RKO (cell line): Measurements from ENCODE around the gene COL21A1.

ENCODE experiments used
- DNase-seq: peaks from one replicate; pipeline ENCODE4 v3.0.0-alpha.2; 2016; ENCODE audit warnings: low spot score

COL21A1 gene

DNA sequence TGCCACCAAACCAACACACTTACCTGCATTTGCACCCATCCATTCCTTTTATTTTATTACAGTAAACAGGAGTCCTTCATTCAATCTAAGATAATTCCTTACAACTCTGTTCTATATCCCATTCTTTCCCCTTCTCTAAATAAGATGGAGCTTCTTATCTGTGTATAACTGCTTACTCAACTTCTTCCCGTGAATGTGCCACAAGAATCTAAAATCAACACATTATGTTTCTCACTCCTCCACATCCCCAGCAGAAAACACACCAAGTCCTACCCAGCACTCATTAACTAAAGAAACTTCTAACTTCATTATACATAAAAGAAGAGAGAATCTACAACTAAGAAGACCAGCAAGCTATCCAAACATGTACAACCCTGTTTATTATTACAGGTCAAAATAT is 141.1 kb downstream of the COL21A1 start:
- DNase-seq: no peak

DNA sequence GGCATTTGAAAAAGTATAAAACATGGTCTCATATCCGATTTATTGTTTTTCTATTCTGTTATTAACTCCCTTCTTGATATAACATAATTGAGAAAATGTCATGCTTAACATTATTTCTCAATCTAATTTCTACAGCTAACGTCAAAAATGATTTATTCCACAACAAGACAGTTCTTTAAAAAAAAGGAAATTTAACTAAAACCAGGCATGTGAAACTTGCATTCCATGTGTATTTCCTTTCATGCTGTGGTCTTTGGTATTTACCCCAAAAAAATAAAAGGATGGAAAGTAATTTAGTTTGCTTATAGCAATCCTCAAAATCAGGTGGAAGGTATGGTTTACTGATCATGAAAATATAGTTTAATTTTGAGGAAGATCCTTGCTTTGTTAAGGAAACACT is 142.8 kb downstream of the COL21A1 start:
- no peak for DNase-seq

DNA sequence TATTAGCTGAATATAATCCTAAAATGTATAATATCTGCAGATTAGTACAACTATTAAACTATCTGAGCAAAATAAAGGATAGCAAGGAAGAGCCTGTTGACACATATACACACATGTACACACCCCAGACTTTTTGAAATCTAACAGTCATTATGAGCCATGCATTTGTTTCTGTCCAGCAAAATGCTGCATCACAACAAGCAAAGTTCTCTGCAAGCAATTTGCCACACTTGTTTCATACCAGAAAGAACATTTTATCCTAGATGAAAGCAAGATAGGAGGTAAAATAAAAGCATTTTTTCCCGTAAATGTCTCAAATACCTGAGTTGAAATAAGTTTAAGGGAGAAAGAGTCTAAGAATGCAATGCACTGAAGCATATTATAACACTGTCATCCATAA is 145.2 kb downstream of the COL21A1 start:
- DNase-seq: no peak

DNA sequence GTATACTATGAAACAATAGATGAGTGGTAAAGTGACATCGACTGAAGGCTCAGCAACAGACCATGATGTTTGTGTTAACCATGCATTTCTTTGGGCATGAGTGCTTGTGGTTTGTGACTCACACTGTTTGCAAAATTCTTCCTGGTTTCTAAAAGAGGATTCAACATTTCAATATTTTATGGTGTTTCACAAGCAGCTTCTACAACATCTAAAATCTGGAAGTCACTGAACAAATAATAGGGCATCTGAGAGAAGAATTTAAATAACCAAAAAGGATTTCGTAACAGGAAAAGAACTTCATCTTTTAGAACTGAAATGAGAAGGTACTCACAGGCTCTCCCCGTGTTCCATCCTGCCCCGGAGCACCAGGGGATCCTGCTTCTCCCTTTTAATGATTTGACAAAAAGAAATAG is 146.2 kb downstream of the COL21A1 start:
- peak; percentile 50 for DNase-seq

DNA sequence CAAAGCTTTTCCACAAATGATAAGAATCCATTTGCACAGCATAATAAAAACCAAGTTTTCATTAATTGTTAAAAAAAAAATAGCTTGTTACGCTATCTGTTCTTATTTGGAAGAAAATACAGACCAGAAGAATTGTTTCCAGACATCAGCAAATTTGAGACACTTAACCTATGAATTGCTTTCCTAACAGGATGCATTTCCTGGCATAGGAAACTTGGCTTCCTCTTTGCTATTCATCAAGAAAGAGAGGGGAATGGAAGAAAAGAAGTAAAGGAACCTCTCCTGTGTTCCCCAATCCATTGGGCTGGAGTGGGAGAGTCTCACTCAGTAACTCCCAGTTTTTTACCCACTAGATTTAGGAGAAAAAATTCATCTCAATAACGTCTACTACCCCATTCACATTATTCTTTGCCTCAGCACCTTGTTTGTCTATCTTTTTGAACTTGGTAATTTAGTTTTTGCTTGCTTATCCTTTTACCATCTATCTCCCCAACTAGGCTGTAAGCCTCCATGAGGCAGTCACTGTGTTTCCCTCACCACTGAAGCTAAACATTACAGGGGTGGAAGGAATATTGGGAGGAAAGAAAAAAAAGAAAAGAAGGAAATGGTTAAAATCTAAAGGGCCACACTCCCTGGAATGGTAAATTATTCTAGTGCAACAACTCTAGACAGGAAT is 150.3 kb downstream of the COL21A1 start:
- DNase-seq: no peak

- no peak for DNase-seq
These were observed 150.8 kb downstream of the COL21A1 start for GRCh38 chr6:56096541-56096940.

- DNase-seq: no peak
These were observed 153.6 kb downstream of the COL21A1 start for GRCh38 chr6:56093776-56094175.

DNA sequence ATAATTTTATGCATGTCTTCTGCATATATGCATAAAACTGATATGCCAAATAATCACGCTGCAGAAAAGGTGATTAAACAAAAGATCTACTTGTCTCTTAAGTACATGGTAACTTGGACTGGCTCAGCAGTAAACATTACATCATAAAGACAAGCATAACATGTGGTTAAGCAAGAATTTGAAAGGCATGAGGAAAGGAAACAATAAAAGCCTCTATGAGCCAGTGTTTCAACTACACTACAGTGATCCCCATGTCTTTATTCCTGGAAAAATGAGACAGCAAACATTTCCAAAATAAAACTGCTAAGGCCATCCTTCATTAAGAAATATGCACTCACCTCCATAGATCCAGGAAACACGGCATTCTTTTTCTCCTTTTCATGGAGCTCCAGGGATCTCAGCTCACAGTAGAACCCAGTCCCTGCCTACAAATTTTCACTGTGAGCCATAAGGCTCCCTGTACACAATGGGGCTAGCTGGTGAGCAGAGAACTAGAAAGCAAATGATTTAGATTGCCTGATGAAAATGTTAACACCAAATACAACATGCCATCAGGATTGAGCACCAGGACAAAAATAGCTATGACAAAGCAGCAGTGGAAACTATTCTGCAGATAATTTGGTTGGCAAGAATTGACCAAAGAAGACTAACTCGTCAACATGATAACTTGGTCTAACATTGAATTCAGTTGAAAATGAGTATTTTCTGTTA is 156.1 kb downstream of the COL21A1 start:
- DNase-seq: no peak

DNA sequence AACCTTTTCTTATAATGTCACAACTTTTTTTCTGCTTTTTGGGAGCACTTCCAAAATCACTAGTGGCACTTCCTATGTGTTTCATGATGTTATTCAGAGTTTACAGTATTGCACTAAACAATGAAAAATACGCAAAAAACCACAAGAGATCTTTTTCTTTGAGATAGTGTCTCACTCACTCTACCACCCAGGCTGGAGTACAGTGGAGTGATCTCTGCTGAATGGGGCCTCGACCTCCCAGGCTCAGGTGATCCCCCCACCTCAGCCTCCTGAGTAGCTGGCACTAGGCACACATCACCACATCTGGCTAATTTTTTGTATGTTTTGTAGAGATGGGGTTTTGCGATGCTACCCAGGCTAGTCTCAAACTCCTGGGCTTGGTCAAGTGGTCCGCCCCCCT is 158.7 kb downstream of the COL21A1 start:
- DNase-seq: no peak

GRCh38 chr6:56087421-56087820 is 160.0 kb downstream of the COL21A1 start:
- no peak for DNase-seq

DNA sequence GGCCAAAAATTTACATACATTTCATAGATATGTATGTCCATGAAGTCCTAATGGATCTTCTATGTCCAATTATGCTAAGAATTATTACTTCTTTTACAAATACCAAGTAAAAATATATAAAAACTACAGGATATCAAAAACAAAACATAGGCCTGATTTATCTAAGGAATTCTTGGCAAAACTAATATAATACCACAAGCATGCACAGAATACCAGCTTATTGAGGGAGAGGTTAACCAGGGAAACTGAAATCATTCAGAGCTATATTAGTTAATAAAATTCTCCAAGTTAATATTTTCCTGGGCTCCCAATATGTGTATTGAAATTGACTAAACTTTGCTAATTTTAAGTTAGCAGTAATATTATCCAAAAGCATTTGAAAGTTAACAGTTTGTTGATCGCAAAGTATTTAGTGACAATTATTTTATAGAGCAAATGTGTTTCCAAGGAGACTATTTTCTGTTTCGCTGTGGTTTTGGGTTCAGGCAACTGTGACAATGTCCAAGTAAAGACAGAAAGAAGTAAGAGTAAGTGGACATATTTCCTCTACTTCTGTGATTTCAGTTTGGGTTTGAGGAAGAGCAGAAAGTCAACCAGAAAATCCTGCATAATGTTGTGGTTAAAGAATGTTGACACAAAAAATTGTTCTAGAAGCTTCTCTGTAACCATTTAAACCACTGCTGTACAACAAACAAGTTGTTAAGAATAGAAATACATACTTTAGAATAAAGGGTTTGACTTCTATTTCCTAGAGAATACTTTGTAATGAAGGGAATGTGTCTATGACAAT is 167.4 kb downstream of the COL21A1 start:
- DNase-seq: no peak

GRCh38 chr6:56076033-56076432 is 171.3 kb downstream of the COL21A1 start:
- no peak for DNase-seq

DNA sequence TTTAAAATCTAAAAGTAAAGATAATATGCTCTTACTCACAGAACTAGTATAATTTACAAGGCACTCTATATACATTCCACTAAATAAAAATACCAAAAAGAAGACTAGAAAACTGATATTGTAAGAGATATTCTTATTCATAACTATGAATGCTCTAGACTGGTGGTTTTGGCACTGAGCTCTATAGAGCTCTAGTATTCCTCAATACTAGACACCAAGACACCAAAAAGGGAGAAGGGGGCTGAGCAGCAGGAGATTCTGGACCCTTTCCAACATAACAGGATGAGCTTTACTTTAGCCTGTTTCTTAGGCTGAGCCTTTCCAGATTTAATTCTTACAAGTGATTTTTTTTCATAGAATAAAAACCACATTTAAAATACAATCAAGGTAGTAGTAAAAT is 173.6 kb downstream of the COL21A1 start:
- DNase-seq: no peak

DNA sequence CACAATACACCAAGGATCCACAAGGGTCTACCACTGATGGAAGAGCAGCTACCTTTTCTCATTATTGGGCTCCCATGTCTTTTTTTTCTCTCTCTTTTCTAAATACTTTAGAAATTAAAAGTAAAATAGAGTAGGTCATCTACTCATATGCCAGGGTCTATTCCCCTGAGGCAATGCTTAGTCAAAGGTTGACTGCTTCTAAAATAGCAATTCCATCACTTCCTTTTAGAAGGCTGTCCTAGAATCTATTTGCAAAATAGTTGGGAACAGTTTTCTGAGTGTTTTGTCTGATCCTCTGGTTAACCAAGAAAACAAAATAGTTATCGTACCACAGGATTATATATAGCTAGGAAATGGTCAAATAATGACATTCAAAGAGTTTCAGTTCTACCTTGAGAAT is 174.1 kb downstream of the COL21A1 start:
- DNase-seq: no peak

- DNase-seq: no peak
These were observed 174.5 kb downstream of the COL21A1 start for GRCh38 chr6:56072856-56073255.

GRCh38 chr6:56065408-56065807 is 182.0 kb downstream of the COL21A1 start:
- no peak for DNase-seq

DNA sequence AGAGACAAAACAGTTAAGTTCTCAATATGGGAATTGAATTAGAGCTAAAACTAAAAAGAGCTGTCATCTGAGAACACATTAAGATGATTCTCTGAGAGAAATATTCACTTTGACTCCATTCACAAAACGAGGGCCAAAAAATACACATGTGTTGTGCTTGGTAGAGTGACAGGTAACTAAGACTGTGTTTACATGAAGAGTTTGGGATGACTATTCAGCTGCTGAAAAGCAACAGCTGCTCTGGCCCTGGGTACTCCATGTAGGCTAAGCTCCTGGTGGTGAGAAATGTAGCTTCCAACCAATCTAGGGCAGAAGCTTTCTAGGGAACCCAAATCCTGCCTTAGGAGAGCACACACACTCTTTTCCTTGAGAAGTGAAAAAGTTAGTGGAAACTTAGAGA is 184.5 kb downstream of the COL21A1 start:
- no peak for DNase-seq

DNA sequence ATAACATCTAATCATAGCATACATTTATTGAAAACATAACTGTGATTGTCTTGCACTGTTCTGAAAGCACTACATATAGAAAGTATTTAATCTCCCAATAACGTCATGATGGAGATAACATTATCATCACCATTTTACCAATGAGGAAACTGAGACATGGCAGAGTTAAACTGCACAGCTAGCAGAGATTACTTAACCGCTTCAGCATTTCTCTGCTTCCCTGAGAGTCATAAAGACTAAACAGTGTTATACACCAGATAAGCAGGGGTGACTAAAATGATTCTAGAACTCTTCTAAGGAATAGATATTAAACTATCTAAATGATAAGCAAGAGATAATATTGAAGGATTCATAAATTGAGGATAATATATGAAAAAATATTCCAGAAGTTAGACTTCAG is 188.7 kb downstream of the COL21A1 start:
- DNase-seq: no peak

- DNase-seq: no peak
These were observed 192.2 kb downstream of the COL21A1 start for GRCh38 chr6:56055081-56055704.

GRCh38 chr6:56051202-56051598 is 196.2 kb downstream of the COL21A1 start:
- DNase-seq: no peak

DNA sequence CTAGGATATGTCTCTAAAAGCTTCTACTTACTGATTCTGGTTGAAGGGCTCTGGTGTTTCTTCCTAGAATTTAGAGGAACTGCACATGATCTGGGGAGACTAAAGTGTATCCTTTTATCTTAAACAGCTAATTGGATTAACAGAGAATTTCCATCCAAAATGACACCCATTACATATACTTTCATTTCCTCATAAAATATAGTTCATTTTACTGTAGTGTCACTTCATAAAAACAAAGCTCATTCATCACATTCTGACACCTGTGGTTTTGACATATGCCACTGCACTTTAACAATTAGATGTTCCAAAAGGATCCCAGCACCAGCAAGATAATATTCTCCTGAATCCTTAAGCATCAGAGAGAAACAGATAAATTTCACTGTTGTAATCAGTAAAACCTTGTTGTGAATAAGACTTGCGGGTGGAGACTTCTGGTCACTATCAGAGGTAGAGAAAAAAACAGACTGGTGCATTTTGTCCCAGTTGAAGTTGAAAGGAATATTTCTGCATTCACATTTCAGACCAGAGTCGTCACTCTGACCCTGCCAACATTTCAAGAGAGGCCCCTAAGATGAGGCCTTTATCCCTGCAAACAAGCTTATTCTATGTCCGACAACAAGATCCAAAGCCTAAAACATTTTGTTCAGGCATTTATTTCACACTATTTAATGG is 196.7 kb downstream of the COL21A1 start:
- no peak for DNase-seq

GRCh38 chr6:56048601-56049000 is 198.8 kb downstream of the COL21A1 start:
- DNase-seq: no peak
